Heart right ventricle (tissue), 16 donors: ENCODE measurements around the gene TCF4. TPM values are rescaled to one million over a fixed set of nuclear protein-coding genes. Genes with fewer than 3 reads are reported as not detected.

Experiments used
- ATAC-seq, 8 donors: fragments of 200-7000 bp; cut with Tn5 transposase; one replicate each; pipeline ENCODE4 v1.9.1; 2020; ENCODE audit warnings: mild to moderate bottlenecking in 8 of 8, moderate library complexity in 8 of 8, moderate number of reproducible peaks in 1 of 8
- DNase-seq, 2 donors: peaks; one replicate each; pipeline ENCODE4 v3.0.0-alpha.2; 2020
- H3K27ac ChIP-seq, 10 donors: fragments of 200-600 bp; sonication (generic) in 2 of 10; one replicate each; pipeline versions ENCODE4 v1.5.0 to v1.8.0; 2020 to 2022; ENCODE audit warnings: mild to moderate bottlenecking in 3 of 10
- H3K27me3 ChIP-seq, 7 donors: fragments of 200-600 bp; one replicate each; pipeline ENCODE4 v1.8.0; 2021 to 2022; ENCODE audit warnings: mild to moderate bottlenecking in 2 of 7
- H3K36me3 ChIP-seq, 9 donors: fragments of 200-600 bp; sonication (generic) in 1 of 9; one replicate each; pipeline versions ENCODE4 v1.5.0 to v1.8.0; 2020 to 2022; ENCODE audit warnings: mild to moderate bottlenecking in 2 of 9
- H3K4me1 ChIP-seq, 9 donors: fragments of 200-600 bp; sonication (generic) in 1 of 9; one replicate each; pipeline versions ENCODE4 v1.5.0 to v1.8.0; 2020 to 2022; ENCODE audit warnings: mild to moderate bottlenecking in 4 of 9
- H3K4me3 ChIP-seq, 10 donors: fragments of 200-600 bp; sonication (generic) in 2 of 10; one replicate each; pipeline versions ENCODE4 v1.5.0 to v1.8.0; 2020 to 2022; ENCODE audit warnings: mild to moderate bottlenecking in 7 of 10, moderate library complexity in 2 of 10
- H3K9me3 ChIP-seq, 11 donors: fragments of 200-600 bp in 10 of 11; sonication (generic) in 2 of 11; one replicate each; pipeline versions ENCODE4 v1.5.0 to v1.8.0; 2013 to 2022; ENCODE audit warnings: mild to moderate bottlenecking in 2 of 11, control low read depth in 1 of 11, moderate library complexity in 1 of 11
- WGBS, 2 donors: extraction: QIAGEN DNeasy Blood & Tissue Kit; methylation state at CpG; one replicate each; pipeline ENCODE4 v1.1.7; 2013; ENCODE audit warnings: inconsistent platforms in 1 of 2; 5-methylcytosine and 5-hydroxymethylcytosine counted together
- intact Hi-C, 10 donors: fragments of 100-400 bp; cut with DNase I; formaldehyde crosslinking; loops; one replicate each; pipeline versions ENCODE4 v1.11.1 to v1.14.2; 2022
- polyA plus RNA-seq, 2 donors: library from polyadenylated mRNA; stranded (reverse); fragments of 200-250 nt; gene quantifications; one replicate each; pipeline ENCODE4 v1.2.3, GENCODE V29; 2013
- total RNA-seq, 10 donors: library from RNA; stranded (reverse); fragmentation: NEBNext Ultra II Directional in 3 of 10; extraction: Animal tissue kit (Norgen Biotek cat#: 25700) in 3 of 10; gene quantifications; one replicate each; pipeline versions ENCODE4 v1.2.1 to v1.2.4, GENCODE V29; 2021 to 2023
- TF ChIP-seq, protein P1 (sequence below), 9 donors: fragments of 200-600 bp; sonication (generic) in 2 of 9; IDR thresholded peaks; one replicate each; pipeline versions ENCODE4 v1.5.0 to v1.8.0; 2021 to 2022; ENCODE audit warnings: antibody characterized with exemption in 9 of 9, mild to moderate bottlenecking in 5 of 9, moderate library complexity in 1 of 9
- donor health status: Arrhythmogenic right ventricular cardiomyopathy.
- donor health status: ischemic (EF 13 %, LVEDD 7.1; RV severe dilation, severe dysfunction).
- donor health status: healthy with polysubstance abuse.
- donor health status: DM: no; HTN: yes; CAD: no.
- donor health status: DM: no; HTN: no; CAD: no.
- donor health status: ischemic (EF 25% LVEDD 6.9; RV normal size, moderate dysfunction).
- donor health status: ischemic (EF 25% LVEDD 5.7; RV mildly dilated, moderate dysfunction).
- donor health status: healthy.
- donor health status: DM: yes; HTN: yes; CAD: no.
- donor health status: Ischemic cardiomyopathy.
- donor health status: ischemic (EF 35%, LVEDD 5.7; RV mildly dilated, moderate dysfunction).
- donor health status: nonischemic (EF 11% LVEDD 7.7; RV severe dilation, severe dysfunction).
- donor health status: DM: yes; HTN: yes; CAD: no.
- donor health status: PGD.
- donor health status: ischemic (EF 29% LVEDD 5.4; RV normal size, mild dysfunction).
- donor health status: nonischemic (EF 23%, LVEDD 6.1; RV moderate dilation, normal function).

The TCF4 gene
- total and polyA plus RNA-seq, 12 donors, result 12.6 to 90.1 (median 65.5) TPM

DNA sequence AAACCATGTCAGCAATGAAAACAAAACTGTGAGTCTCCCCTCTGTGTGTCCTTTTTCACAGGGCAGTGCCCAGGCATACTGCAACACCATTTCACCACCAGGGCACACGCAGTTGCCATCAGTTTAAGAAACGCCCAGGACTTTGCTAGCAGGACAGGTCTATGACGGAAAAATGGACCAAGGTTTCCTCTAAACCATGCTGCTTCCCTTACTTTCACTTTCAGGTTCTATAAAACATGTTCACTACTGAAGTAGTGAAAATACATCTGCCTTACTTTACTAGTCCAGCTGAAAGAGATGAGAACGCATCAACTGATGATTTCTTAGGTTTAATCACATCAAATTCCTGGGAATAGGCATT is 110.5 kb downstream of the TCF4 start:
- no peaks in the 10 kb centered on the region for H3K36me3 ChIP-seq
- DNase-seq (no peak), ATAC-seq (peak in 7 of 8 donors; percentile 75 to 83 (median 81))
- no peaks in the 10 kb centered on the region for H3K9me3 ChIP-seq
- TF ChIP-seq, protein P1, sequence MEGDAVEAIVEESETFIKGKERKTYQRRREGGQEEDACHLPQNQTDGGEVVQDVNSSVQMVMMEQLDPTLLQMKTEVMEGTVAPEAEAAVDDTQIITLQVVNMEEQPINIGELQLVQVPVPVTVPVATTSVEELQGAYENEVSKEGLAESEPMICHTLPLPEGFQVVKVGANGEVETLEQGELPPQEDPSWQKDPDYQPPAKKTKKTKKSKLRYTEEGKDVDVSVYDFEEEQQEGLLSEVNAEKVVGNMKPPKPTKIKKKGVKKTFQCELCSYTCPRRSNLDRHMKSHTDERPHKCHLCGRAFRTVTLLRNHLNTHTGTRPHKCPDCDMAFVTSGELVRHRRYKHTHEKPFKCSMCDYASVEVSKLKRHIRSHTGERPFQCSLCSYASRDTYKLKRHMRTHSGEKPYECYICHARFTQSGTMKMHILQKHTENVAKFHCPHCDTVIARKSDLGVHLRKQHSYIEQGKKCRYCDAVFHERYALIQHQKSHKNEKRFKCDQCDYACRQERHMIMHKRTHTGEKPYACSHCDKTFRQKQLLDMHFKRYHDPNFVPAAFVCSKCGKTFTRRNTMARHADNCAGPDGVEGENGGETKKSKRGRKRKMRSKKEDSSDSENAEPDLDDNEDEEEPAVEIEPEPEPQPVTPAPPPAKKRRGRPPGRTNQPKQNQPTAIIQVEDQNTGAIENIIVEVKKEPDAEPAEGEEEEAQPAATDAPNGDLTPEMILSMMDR (IDR thresholded peaks at IDR 0.05), result peak in 5 of 9 donors; percentile 8 to 35 (median 21)
- H3K4me1 ChIP-seq, result peaks cover 0 to 47% (median 16%) of the 10 kb centered on the region in 9 donors
- intact Hi-C loops, result no loop called here
- 17 to 21% methylated on average over 4 of the region's 4 CpGs for WGBS, 2 donors
- H3K27ac ChIP-seq, result peak overlapping the region; percentile 53 to 88 (median 82)
- peak overlapping the region; percentile 4 to 57 (median 48) for H3K4me3 ChIP-seq
- H3K27me3 ChIP-seq, result no peaks in the 10 kb centered on the region

DNA sequence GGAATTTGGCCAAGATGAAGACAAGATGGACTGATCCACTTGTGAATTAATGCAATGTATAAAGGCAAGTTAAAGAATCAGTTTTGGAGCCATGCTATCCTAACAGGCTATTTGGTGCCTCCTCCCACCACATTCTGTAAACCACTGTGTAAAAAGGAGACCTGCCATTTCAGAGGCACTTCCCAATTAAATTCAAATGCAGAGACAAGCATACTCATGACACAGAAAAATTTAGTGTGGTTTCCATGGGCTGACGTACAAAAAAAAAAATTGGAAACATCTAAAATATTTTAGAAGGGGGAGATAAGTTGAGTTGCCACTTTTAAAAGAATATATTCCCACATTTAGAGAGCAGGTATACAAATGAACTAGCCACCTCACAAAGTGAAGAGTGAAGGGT is 112.1 kb downstream of the TCF4 start:
- DNase-seq, result no peak
- Histone ChIP-seq H3K9me3 (no peaks in the 10 kb centered on the region), H3K4me3 (no peak overlapping the region), H3K27ac (peak overlapping the region in 4 of 10 donors; percentile 78 to 88 (median 85)), H3K36me3 (no peaks in the 10 kb centered on the region), H3K27me3 (no peaks in the 10 kb centered on the region), H3K4me1 (peaks cover 0 to 57% (median 17%) of the 10 kb centered on the region in 9 donors)
- no peak for ATAC-seq
- TF ChIP-seq, protein P1 (IDR thresholded peaks at IDR 0.05), result no peak
- intact Hi-C loops, result no loop called here
- WGBS, 2 donors, result 76 to 86% methylated on average over 1 of the region's 1 CpG

DNA sequence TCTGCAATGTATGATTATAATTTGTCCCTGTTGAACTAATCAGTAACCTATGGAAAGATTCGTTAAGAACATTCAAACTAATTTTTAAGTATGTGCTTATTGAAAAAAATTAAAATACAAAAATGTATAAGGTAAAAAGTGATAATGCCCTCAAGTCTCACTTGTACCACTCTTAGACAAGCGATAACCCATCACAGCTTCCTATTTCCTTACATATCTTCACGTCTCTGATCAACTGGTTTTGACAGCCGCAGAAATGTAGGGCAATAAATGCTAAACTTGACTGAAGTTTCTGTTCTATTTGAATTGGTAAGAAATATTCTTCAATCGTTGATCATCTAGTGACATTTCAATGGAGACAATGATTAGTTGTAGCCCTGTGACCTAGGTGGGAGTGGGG is 112.5 kb downstream of the TCF4 start:
- H3K4me1 ChIP-seq, result peaks cover 0 to 59% (median 21%) of the 10 kb centered on the region in 9 donors
- no peak for DNase-seq
- H3K9me3 ChIP-seq, result no peaks in the 10 kb centered on the region
- H3K36me3 ChIP-seq, result no peaks in the 10 kb centered on the region
- no peaks in the 10 kb centered on the region for H3K27me3 ChIP-seq
- TF ChIP-seq, protein P1 (IDR thresholded peaks at IDR 0.05), result no peak
- ATAC-seq, result no peak
- peak overlapping the region in 2 of 10 donors; percentile 1 to 87 for H3K27ac ChIP-seq
- intact Hi-C loops, result no loop called here
- 95 to 97% methylated on average over 5 of the region's 5 CpGs for WGBS, 2 donors
- no peak overlapping the region for H3K4me3 ChIP-seq

DNA sequence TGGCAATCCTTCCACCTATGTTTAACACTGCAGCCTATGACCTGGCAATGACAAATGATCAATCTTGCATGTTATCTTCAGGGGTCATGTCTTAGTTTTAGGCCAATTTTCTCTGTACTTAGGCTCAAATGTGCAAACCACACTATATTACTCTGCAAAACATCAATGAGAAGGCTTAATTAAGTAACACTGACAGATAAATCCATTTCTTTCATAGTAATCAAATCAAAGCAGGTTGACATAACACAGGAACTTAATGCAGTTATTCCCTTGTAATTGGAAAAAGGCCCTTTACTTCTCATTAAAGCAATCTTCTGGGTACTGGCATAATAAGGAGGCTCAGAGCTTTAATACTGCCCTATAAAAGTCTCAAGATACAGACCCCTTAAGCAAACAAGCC is 114.4 kb downstream of the TCF4 start:
- H3K27me3 ChIP-seq, result no peaks in the 10 kb centered on the region
- DNase-seq (no peak), ATAC-seq (no peak)
- H3K9me3 ChIP-seq, result no peaks in the 10 kb centered on the region
- H3K36me3 ChIP-seq, result no peaks in the 10 kb centered on the region
- H3K27ac ChIP-seq, result peak overlapping the region in 1 of 10 donors; percentile 16
- no peak overlapping the region for H3K4me3 ChIP-seq
- TF ChIP-seq, protein P1 (IDR thresholded peaks at IDR 0.05), result no peak
- H3K4me1 ChIP-seq, result peaks cover 0 to 54% (median 14%) of the 10 kb centered on the region in 9 donors
- intact Hi-C loops, result loop anchor here in 2 of 10 donors (5.0 kb wide), 2 partner anchors 34 to 46 kb away; no protein-coding TSS in a partner anchor
